Measurements from ENCODE around the gene GNPTAB. TPM values are rescaled to one million over a fixed set of nuclear protein-coding genes. Genes with fewer than 3 reads are reported as not detected.
"Not testable (repeated sequence)": the region's sequence is repeated elsewhere in the genome, so short reads cannot be mapped to it uniquely, and the experiment has no call there.

Gene GNPTAB
- total RNA-seq, 1 experiment from 2014 or later, result 25.4 TPM

DNA sequence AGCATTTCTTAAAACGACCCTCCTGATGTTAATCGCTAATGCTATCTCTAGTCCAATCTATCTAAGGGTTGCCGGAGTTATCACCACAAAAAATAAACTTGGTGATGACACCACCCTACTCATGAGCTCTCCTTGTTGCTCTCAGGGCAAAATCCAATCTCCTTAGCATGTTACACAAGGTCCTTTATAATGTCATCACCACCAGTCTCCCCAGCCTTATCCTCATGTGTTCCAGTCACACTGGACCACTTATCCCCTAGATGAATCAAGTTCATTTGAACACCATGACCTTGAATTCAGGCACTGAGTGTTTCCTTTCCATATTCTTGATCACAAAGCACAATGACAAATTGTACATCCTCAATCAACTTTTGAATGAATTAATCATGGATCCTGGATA, 27.6 kb upstream of the GNPTAB start:
- Mint-ChIP-seq H3K4me3 (no peak overlapping the region), H3K9me3 (peaks cover 3% of the 10 kb centered on the region; the same call in 1 of the 2 replicates), H3K27ac (no peak overlapping the region), H3K4me1 (peaks cover 9% of the 10 kb centered on the region), H3K27me3 (ENCODE audit: low read depth) (no peaks in the 10 kb centered on the region), H3K36me3 (no peaks in the 10 kb centered on the region)
- ATAC-seq (no peak), DNase-seq (ENCODE audit: low spot score) (no peak)
- CTCF ChIA-PET, result no interaction called here
- TF ChIP-seq OVOL2 (CRISPR knock-in tag; IDR thresholded peaks at IDR 0.05; ENCODE audit: borderline replicate concordance), result no peak
- TF ChIP-seq, protein P1, sequence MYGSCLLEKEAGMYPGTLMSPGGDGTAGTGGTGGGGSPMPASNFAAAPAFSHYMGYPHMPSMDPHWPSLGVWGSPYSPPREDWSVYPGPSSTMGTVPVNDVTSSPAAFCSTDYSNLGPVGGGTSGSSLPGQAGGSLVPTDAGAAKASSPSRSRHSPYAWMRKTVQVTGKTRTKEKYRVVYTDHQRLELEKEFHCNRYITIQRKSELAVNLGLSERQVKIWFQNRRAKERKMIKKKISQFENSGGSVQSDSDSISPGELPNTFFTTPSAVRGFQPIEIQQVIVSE (CRISPR knock-in tag; IDR thresholded peaks at IDR 0.05; ENCODE audit: borderline replicate concordance), result no peak
- POLR2A ChIA-PET, result no interaction called here

DNA sequence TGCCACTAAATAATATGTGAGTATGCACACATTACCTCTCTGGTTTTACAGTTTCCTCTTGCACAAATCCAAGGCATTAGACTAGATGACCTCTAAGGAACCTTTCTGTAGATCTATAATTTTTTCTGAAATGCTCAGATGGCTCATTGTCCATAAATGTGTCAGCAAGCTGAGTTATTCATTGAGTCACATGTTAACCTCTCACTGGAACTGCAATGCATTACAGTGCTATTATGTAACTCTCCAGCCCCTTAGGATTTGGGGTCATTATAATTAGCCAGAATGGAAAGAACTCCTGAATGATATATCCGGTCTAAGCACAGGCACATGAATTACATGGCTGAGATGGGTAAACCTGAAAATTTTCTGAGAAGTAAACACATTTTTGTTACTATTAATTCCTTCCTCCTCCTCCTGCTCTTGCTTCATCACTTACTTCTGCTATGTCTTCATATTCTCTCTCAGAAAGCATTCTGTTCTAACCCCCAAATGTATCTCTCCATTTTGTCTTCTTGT, 26.3 kb upstream of the GNPTAB start:
- H3K4me1 Mint-ChIP-seq, result peaks cover 9% of the 10 kb centered on the region
- DNase-seq (ENCODE audit: low spot score) (no peak), ATAC-seq (no peak)
- no peaks in the 10 kb centered on the region for H3K9me3 Mint-ChIP-seq
- ChIA-PET CTCF (no interaction called here), POLR2A (no interaction called here)
- no peak overlapping the region for H3K4me3 Mint-ChIP-seq
- H3K27ac Mint-ChIP-seq, result no peak overlapping the region
- TF ChIP-seq, protein P2, sequence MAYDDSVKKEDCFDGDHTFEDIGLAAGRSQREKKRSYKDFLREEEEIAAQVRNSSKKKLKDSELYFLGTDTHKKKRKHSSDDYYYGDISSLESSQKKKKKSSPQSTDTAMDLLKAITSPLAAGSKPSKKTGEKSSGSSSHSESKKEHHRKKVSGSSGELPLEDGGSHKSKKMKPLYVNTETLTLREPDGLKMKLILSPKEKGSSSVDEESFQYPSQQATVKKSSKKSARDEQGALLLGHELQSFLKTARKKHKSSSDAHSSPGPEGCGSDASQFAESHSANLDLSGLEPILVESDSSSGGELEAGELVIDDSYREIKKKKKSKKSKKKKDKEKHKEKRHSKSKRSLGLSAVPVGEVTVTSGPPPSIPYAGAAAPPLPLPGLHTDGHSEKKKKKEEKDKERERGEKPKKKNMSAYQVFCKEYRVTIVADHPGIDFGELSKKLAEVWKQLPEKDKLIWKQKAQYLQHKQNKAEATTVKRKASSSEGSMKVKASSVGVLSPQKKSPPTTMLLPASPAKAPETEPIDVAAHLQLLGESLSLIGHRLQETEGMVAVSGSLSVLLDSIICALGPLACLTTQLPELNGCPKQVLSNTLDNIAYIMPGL (CRISPR knock-in tag; IDR thresholded peaks at IDR 0.05), result no peak
- TF ChIP-seq ATF1 (CRISPR knock-in tag; IDR thresholded peaks at IDR 0.05), result no peak
- TF ChIP-seq, protein P3, sequence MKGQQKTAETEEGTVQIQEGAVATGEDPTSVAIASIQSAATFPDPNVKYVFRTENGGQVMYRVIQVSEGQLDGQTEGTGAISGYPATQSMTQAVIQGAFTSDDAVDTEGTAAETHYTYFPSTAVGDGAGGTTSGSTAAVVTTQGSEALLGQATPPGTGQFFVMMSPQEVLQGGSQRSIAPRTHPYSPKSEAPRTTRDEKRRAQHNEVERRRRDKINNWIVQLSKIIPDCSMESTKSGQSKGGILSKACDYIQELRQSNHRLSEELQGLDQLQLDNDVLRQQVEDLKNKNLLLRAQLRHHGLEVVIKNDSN (CRISPR knock-in tag; IDR thresholded peaks at IDR 0.05), result no peak
- H3K36me3 Mint-ChIP-seq, result no peaks in the 10 kb centered on the region
- no peaks in the 10 kb centered on the region for H3K27me3 Mint-ChIP-seq (ENCODE audit: low read depth)

DNA sequence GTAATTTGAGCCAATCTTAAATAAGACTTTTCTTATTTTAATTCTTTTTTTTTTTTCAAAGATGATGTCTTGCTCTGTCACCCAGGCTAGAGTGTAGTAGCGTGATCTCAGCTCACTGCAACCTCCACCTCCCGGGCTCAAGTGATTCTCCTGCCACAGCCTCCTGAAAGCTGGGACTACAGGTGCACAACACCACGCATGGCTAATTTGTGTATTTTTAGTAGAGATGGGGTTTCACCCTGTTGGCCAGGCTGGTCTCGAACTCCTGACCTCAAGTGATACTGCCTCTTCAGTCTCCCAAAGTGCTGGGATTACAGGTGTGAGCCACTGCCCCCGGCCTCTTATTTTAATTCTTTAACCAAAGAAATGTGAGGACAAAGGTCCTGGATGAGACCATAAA, 25.9 kb upstream of the GNPTAB start:
- ATAC-seq, H3K36me3 Mint-ChIP-seq: not testable (repeated sequence)

DNA sequence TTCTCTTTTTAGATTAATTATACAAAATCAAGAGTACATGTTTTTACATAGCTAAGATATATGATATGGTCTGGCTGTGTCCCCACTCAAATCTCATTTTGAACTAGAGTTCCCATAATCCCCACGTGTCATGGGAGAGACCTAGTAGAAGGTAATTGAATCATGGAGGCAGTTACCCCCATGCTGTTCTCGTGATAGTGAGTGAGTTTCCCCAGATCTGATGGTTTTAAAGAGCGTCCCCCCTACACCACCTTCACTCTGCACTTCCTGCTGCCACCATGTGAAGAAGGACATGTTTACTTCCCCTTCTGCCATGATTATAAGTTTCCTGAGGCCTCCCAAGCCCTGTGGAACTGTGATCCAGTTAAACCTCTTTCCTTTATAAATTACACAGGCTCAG, 25.2 kb upstream of the GNPTAB start:
- CTCF ChIA-PET, result interaction anchor here (1.2 to 1.6 kb wide), 3 partner anchors 16 to 32 kb away, joined by 3 to 5 read pairs (median 4); no protein-coding TSS in a partner anchor
- DNase-seq (ENCODE audit: low spot score) (no peak), ATAC-seq (no peak)
- POLR2A ChIA-PET, result no interaction called here
- H3K9me3 Mint-ChIP-seq, result no peaks in the 10 kb centered on the region
- peaks cover 9% of the 10 kb centered on the region for H3K4me1 Mint-ChIP-seq
- no peak overlapping the region for H3K27ac Mint-ChIP-seq
- H3K36me3 Mint-ChIP-seq, result no peaks in the 10 kb centered on the region
- H3K27me3 Mint-ChIP-seq (ENCODE audit: low read depth), result no peaks in the 10 kb centered on the region
- H3K4me3 Mint-ChIP-seq, result no peak overlapping the region
- TF ChIP-seq SOX15 (CRISPR knock-in tag; IDR thresholded peaks at IDR 0.05), result no peak
- TF ChIP-seq NFATC4 (CRISPR knock-in tag; IDR thresholded peaks at IDR 0.05), result no peak
- TF ChIP-seq, protein P4, sequence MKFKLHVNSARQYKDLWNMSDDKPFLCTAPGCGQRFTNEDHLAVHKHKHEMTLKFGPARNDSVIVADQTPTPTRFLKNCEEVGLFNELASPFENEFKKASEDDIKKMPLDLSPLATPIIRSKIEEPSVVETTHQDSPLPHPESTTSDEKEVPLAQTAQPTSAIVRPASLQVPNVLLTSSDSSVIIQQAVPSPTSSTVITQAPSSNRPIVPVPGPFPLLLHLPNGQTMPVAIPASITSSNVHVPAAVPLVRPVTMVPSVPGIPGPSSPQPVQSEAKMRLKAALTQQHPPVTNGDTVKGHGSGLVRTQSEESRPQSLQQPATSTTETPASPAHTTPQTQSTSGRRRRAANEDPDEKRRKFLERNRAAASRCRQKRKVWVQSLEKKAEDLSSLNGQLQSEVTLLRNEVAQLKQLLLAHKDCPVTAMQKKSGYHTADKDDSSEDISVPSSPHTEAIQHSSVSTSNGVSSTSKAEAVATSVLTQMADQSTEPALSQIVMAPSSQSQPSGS (CRISPR knock-in tag; IDR thresholded peaks at IDR 0.05; ENCODE audit: borderline replicate concordance, low read depth), result no peak
- TF ChIP-seq EMX1 (CRISPR knock-in tag; IDR thresholded peaks at IDR 0.05), result no peak
- TF ChIP-seq HMGA2 (CRISPR knock-in tag; IDR thresholded peaks at IDR 0.05), result no peak
- TF ChIP-seq, protein P5, sequence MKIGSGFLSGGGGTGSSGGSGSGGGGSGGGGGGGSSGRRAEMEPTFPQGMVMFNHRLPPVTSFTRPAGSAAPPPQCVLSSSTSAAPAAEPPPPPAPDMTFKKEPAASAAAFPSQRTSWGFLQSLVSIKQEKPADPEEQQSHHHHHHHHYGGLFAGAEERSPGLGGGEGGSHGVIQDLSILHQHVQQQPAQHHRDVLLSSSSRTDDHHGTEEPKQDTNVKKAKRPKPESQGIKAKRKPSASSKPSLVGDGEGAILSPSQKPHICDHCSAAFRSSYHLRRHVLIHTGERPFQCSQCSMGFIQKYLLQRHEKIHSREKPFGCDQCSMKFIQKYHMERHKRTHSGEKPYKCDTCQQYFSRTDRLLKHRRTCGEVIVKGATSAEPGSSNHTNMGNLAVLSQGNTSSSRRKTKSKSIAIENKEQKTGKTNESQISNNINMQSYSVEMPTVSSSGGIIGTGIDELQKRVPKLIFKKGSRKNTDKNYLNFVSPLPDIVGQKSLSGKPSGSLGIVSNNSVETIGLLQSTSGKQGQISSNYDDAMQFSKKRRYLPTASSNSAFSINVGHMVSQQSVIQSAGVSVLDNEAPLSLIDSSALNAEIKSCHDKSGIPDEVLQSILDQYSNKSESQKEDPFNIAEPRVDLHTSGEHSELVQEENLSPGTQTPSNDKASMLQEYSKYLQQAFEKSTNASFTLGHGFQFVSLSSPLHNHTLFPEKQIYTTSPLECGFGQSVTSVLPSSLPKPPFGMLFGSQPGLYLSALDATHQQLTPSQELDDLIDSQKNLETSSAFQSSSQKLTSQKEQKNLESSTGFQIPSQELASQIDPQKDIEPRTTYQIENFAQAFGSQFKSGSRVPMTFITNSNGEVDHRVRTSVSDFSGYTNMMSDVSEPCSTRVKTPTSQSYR (CRISPR knock-in tag; IDR thresholded peaks at IDR 0.05), result no peak
- TF ChIP-seq JAZF1 (CRISPR knock-in tag; IDR thresholded peaks at IDR 0.05), result no peak
- no peak for TF ChIP-seq PRRX2 (CRISPR knock-in tag; IDR thresholded peaks at IDR 0.05)
- TF ChIP-seq, protein P6, sequence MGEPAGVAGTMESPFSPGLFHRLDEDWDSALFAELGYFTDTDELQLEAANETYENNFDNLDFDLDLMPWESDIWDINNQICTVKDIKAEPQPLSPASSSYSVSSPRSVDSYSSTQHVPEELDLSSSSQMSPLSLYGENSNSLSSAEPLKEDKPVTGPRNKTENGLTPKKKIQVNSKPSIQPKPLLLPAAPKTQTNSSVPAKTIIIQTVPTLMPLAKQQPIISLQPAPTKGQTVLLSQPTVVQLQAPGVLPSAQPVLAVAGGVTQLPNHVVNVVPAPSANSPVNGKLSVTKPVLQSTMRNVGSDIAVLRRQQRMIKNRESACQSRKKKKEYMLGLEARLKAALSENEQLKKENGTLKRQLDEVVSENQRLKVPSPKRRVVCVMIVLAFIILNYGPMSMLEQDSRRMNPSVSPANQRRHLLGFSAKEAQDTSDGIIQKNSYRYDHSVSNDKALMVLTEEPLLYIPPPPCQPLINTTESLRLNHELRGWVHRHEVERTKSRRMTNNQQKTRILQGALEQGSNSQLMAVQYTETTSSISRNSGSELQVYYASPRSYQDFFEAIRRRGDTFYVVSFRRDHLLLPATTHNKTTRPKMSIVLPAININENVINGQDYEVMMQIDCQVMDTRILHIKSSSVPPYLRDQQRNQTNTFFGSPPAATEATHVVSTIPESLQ (CRISPR knock-in tag; IDR thresholded peaks at IDR 0.05), result no peak
- no peak for TF ChIP-seq TEAD4 (CRISPR knock-in tag; IDR thresholded peaks at IDR 0.05)

More for the DNA sequence above, 25.9 kb upstream of the GNPTAB start:
- H3K4me1 Mint-ChIP-seq; H3K27ac Mint-ChIP-seq; H3K9me3 Mint-ChIP-seq; POLR2A ChIA-PET; H3K4me3 Mint-ChIP-seq; DNase-seq (ENCODE audit: low spot score); CTCF ChIA-PET; H3K27me3 Mint-ChIP-seq (ENCODE audit: low read depth): not testable (repeated sequence)

Data from WTC11 (cell line).